Activated CD8-positive, alpha-beta memory T cell treated with anti-CD3 and anti-CD28 coated beads, Interleukin-2, amount 50 U/mL, for 24 hours (primary cell): Measurements from ENCODE around the gene PIK3C2G.

Experiments used
- DNase-seq: peaks from one replicate; pipeline ENCODE4 v3.0.0-alpha.2; 2020; ENCODE audit errors: extremely low read depth

The PIK3C2G gene

DNA sequence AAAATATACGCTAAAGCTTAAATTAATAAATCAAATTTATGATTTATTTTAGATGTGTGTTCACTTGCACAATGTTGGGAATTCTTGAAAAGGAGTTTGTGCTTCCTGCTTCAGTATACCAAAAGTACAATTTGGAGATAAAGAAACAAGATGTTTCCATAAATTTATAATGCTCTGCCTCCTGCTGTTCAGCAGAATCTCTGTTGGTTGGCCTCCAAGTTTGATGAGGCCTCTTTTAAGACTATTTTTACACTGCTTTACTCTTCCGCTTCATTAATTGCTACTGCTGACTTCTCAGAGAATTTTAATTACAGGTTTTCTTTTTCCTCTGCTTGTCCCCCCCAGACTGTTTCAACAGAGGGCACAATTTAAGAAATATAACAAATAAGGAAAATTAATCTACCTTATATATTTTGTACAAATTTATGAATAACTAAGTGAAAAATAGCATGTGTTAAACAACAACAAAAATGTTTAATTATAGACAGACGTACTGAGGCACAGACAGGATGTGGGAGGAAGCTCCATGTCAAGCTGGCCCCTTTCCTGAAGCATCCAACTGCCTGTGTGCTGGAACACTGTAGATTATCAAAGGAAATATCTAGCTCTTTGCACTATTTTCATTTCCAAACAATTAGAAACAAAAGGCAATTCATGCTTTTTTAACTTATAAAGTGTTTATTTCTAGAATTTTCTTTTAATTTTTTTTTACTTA, 83.9 kb downstream of the PIK3C2G start:
- no peak for DNase-seq

DNA sequence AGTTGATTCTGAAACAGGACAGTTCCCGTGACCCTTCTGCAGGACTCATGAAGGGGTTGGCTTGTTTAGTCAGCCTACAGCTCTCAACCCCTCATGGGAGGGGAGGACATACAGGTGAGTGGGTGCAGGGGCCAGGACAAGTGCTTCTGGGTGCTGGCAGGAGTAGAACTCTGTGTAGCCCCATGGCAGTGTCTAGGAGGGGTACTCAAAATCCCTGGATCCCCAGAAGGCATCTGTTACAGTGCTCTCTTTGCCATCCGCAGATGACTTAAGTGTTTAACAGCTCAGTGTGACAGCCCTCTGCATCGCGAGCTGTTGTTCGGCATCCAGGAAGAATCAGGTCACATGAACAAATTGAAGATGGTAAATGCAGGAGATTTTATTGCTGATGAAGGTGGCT, 91.0 kb downstream of the PIK3C2G start:
- no peak for DNase-seq

DNA sequence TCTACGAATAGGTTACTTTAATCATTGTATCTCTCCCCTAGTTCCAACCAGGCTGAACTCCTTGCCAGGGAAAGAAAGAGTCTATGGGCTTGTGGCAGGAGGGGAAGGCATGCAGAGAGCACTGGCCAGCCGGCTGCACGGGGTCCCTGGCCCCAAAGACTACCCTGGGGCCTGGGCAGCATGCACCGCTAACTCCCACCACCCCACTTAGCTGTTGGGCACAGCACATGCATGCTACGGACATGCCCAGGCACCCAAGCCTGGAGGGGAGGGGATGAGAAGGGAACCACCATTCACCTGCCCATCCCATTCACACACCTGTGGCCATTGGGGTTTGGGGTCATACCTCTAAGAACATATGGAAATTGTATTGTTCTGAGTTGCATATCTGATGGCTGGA, 94.1 kb downstream of the PIK3C2G start:
- DNase-seq, result no peak

DNA sequence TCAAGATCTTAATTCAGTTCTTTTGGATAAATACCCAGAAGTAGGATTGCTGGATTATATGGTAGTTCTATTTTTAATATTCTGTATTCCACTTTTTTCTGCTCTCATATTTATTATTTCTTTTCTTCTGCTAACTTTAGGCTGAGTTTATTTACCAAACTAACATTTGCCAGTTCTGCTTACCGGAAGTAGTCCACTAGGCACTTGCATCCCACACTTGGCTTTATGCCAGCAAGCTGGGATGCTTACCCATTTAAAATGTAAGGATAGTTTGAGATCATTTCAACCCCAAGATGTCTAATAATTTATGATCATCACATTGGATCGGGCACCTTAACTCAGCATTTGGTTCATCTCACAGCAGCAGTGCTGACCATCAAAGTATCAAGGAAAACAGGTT, 96.8 kb downstream of the PIK3C2G start:
- no peak for DNase-seq

DNA sequence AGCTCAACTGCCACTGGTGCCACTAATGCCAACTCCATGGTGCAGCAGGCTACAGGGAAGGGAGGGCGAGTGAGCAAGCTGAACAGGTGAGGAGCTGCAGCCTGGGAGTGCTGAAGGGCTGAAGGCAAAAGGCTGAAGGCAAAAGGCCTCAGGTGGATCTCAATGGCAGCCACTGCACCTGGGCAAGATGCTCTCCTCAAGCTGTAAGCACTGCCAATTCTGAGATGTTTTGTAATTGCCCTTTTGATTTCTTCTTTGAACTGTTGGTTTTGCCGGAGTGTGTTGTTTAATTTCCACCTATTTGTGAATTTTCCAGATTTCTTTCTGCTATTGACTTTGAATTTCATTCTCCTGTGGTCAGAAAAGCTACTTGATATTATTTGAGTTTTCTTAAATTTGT, 97.6 kb downstream of the PIK3C2G start:
- no peak for DNase-seq

DNA sequence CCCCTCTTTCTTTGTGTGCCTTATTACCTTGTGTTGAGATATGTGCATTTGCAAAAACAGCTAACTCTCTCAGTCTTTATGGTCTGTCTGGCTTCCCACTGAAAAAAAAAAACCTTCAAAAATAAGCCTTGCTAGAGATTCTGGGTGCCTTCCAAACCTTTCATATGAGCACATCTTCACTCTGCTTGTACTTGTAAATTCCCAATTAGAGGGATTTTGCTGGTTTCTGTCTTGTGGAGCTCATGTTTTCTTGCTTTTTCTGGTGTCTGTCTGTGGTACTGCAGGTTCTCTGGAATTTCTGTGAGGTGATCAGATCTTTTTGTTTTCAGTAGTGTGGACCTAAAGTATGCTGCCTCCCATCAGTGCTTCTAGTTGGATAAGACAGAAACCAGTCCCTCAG, 100.1 kb downstream of the PIK3C2G start:
- no peak for DNase-seq

DNA sequence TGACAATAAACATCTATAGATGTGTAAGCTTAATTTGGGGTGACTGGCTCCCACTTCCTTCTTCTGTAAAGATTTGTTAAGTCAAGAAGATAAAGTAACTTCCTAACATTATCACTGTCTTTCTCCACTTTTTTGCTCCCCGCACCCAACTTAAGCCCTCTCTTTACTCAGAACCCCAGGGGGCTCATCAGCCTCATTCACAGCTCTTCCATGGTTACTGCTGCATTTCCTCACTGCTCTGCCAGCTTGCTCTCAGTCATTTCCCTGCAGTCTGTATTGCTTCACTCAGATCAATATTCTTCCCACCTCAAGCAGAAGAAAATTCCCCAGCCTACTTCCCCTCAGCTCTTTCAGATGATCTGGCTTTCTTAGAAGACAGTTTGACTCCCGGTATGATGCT, 102.0 kb downstream of the PIK3C2G start:
- DNase-seq, result no peak

DNA sequence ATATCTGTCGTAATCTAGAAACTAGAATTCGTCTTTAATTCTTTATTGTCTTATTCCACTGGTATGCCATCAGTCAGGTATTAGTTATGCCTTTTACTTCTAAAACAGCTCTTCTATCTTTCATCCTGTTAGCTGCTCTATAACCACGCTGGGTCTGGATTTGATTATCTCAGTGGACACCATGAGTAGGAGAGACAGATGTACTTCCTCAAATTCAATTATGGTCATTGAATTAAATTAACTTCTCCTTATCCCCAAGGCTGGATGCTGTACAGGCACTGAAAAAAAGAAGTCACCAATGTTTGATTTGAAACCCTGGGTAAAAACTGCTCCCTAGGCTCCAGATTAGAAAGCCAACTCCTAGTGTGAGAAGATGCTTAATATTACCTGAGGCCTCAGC, 107.3 kb downstream of the PIK3C2G start:
- no peak for DNase-seq

DNA sequence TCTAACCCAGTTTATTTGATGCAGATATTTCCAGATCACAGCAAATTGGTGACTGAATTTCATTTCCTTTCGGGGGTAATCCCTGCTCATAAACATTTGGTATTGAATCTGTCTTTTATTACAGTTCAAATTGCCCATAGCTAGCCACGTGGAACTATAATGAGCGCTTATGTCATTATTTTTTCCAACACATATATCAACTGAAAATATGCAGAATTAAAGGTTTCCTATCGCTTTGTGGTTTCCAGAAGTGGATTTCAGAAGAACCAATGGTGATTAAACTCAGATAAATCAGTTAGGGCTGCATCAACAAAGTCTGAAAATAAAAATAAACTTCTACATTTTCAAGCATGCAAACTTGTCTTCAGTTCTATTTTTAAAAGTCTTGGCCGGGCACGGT, 111.9 kb downstream of the PIK3C2G start:
- DNase-seq, result no peak

DNA sequence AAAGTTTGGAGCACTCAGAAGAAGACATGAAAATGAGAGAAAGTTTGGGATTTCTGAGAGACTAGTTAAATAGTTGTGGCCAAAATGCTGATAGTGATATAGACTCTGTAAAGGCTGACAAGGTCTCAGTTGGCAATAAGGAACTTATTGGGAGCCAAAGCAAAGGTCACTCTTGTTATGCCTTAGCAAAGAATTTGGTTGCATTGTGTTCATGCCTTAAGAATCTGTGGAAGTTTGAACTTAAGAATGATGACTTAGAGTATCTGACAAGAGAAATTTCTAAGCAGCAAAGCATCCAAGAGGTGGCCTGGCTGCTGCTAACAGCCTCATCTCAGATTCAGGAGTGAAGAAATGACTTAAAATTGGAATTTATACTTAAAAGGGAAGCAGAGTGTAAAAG, 113.8 kb downstream of the PIK3C2G start:
- no peak for DNase-seq

DNA sequence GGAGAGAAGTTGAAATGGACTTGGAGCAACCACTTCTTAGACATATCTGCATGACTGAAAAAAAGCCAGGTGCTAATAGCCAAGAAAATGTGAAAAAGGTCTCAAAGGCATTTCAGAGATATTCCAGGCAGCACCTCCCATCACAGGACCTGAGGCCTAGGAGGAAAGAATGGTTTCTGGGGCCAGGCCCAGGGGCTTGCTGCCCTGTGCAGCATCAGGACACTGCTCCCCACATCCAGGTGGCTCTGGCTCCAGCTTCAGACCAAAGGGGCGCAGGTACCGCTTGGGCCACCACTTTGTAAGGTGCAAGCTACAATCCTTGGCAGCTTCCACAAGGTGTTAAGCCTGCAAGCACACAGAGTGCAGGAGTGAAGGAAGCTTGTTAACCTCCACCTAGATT, 114.3 kb downstream of the PIK3C2G start:
- no peak for DNase-seq

DNA sequence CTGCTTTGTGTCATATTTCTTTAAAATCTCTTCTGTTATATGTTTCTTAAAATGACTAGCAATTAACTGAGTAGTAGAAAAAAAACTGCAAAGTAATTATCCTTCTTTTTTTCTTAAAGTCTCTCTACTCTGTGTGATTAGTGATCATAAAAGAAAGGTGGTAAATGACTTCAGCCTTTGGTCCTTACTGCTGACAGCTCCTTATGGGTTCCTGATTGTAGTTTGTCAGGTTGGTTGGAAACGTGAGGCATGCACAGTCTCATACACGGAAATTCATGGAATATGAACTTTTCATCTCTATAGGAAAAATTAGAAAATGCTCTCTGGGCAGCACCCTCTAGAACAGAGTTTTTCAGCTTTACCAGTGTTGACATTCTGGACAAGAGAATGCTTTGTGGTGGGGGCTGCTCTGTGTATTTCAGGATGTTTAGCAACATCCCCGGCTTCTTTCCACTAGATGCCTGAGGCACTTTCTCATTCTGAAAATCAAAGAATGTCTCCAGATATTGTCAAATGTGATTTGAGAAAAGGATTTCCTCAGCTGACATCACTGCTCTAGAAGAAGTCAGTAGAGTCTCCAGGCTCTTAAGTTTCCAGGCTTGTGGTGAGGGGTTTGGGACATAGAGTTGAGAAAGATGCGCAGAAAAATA, 121.0 kb downstream of the PIK3C2G start:
- DNase-seq, result no peak

DNA sequence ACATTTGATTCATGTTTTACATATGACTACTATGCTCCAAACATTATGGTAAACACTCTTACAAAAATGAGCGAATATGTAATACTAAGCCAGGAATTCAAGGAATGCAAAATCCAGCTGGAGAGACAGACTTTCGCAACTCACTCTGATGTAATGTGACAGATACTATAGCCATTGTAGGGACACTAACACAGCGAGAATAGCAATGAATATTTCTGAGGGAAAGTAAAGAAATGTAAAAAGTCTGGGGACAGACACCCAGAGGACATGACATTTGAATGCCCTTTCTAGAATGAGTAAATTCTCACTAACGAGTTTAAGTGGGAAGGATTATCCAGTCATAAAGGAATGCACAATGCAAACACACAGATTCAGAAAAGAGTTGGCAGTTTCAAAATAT, 121.9 kb downstream of the PIK3C2G start:
- no peak for DNase-seq

DNA sequence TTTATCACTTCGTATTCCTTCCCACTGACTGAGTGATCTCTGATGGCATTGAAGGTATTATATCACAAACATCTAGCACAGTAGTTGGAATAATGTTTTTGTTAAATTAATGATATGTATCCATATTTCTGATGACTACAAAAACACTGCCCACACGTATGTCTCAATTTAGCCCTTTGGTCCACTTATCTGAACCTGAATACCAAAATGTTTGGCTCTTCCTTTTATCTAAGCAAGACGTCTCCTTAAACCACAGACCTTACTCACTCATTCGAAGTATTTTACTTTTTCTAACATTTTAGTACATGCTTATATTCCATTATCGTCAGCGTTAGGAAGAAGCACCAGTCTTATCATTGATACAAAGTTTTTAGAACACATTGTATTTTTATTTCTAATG, 126.4 kb downstream of the PIK3C2G start:
- DNase-seq, result no peak

DNA sequence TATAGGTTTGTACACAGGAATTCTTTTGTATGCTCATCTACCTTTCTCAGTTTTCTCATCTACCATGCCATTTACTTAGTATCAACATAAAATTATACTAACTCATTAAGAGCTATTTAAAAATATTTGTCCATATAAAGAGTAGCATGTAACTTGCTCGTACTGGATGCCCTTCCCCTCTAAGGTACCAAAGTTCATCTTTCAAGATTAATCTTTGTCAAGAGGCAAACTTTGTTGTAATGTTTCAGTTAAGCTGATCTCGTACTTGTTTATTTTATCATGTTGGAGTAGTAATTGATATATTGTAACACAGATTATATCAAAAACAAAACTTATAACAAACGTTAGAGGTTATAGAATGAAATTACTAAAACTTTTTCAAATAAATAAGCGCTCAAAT, 128.5 kb downstream of the PIK3C2G start:
- no peak for DNase-seq

DNA sequence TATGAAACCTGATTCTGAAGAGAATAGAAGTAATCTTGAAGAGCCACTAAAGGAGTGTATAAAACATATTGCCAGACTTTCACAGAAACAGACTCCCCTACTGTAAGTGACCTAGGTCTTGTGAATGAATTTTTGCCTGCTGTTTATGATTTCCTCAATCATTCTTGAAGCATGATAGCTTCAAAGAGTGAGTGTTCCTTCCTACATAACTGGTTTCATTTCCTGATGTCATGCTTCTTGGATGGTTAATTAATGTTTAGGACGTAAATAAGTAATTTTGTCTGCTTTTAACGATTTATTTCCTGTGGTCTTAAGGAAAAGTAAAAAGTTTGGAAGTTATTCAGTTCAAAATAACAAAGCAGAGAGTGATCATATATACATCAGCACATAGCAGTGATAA, 129.8 kb downstream of the PIK3C2G start:
- DNase-seq, result no peak

DNA sequence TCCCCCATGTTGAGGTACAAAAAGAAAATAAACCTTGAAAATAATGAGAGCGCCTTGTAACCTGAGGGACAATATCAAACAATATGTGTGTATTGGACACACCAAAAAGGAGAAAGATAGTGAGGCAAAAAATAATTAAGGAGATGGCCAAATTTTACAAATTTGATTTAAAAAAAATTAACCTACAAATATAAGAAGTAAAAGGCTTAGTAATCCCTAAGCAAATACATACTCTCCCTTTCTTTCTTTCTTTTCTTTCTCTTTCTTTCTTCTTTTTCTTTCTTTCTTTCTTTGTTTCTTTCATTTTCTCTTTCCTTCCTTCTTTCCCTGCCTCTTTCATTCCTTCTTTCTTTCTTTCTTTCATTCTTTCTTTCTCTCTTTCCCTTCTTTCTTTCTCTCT, 133.4 kb downstream of the PIK3C2G start:
- no peak for DNase-seq

DNA sequence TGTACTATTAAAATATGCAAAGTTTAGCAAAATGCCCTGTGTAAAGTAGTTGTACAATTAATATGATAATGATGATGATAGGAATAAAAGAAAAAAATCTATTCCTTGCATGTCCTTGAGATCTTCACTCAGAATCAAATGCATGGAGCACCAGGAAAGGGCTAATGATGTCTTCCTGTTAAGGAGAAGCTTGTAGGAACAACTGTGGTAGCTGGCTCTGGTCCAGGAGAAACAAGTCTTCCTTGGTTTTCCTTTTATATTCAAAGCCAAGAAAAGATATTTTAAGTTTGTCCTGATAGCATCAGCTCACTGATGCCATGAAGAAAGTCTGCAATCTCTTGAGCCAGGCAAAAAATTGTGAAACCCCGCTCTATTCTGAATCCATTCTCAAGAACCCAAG, 138.9 kb downstream of the PIK3C2G start:
- no peak for DNase-seq

DNA sequence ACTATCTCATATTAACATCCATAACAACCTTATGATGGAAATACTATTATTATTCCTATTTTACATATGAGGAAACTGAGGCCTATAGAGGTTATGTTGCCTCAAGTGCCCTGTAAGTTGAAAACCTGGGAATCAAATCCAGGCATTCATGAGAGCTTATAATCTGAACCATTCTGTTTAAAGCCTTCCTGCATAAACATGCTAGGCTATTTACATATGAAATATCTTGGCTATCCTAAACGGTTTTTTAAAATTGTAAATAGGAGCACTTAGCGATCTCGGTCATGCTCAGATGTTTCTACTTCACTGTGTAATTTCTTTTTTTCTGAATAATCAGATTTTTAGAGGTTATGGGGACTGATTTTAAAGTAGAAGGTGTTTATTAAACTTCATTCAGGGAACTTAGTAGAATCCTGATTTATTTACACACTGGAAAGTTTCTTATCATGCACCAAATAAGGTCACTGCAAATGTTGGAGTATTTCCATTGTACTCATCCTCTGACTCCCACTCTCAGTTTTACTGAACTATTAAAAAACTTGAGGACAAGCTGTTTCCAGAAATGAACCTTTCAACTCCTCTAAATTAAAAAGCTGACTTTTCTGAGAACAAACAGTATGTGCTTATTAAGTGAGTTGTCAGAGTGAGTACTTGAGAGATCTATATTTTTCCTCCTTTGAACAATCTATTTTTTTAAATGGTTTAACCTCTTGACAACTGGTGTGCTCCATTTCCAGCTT, 141.7 kb downstream of the PIK3C2G start:
- no peak for DNase-seq

DNA sequence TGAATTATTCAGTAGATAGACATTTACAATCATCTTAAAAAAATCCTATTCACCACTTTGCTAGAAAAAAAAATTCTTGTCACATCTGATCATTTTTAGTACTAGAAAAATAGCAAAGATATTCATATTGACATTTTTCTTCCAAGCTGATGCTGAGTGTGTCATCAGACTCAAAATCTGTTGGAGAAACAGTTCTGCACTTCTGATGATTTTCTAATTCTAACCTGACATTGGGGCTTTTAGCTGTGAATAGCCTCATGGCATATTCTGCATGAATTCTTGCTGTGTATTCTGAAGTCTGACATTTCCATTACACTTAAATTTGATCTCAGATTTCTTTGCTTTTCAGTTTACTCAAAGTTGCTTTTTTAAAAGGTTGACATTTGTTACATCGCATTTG, 150.1 kb downstream of the PIK3C2G start:
- DNase-seq, result no peak

DNA sequence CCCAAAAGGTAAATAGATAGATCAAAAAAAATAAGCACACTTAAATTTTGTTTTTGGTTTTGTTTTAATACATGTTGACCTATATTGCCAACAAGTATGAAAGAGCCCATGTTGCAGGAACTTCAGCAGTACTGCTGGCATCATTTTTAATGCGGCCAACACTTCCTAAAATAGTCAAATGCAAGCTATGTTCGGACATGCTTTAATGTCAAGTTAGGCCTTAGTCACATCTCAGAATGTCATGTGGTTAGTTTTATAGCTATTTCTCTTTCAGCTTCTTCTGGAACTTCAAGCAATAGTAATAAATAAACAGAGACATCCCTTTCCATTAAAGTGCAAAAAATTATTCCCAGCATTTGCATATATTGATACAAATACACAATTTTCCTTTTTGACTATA, 153.4 kb downstream of the PIK3C2G start:
- DNase-seq, result no peak

DNA sequence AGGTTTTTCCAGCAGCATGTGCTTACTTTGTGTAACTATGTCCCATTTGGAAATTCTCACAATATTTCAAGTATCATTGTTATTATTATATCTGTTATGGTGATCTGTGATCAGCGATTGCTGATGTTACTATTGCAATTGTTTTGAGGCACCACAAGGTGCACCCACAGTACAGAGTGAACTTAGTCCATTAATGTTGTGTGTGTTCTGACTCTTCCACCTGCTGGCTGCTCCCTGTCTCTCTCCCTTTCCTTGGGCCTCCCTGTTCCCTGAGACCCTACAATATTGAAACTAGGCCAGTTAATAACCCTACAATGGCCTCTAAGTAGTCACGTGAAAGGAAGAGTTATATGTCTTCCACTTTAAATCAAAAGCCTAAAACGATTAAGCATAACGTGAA, 153.9 kb downstream of the PIK3C2G start:
- DNase-seq, result no peak

DNA sequence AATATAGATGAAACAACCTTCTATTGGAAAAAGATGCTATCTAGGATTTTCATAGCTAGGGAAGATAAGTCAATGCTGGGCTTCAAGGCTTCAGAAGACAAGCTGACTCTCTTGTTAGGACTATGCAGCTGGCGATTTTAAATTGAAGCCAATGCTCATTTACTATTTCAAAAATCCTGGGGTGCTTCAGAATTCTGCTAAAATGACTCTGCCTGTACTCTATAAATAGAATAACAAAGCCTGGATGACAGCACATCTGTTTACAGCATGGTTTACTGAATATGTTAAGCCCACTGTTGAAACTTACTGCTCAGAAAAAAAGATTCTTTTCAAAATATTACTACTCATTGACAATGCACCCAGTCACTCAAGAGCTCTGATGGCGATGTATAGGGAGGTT, 155.1 kb downstream of the PIK3C2G start:
- DNase-seq, result no peak
